Measurements from ENCODE around the gene ITPK1.
A peak's percentile ranks its signal among the peaks of the same experiment; 100 is the strongest.

Gene ITPK1

DNA sequence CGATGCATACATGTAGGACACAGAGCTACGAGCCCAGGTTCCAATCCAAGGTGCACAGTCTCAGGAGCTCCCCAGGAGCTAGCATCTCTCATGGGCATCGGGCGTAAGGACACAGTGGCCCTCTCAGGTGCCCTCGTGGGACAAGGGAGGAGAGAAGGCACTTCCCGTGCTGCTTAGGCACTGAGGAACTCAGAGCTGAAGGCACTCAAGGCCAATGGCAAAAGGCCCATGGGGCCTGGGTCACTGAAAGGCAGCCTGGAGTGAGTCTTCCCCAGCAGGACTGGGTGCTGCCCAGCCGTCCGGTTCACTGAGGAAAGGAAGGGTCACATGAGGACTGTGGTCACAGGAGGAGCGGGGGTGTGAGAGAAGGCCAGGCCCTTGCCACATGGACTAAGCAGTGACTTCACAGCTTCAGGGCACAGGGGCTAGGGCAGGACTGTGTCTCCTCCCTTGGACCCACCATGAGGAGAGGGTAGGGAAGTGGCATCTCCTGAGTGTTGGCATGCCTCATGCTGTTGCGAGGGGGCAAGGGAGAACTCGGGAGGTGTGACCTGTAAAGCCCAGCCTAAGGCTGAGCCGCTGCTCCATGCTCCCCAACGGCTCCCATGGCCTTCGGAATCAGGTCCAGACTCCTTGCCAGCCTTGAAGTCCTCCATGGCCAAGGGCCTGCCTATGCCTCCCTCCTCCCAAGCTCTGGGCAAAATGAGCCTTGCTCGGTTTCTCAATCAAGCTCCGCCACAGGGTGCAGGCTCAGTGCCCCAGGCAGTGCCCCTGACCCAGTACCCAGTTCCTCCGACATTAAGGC lies 141.0 kb downstream of the ITPK1 start:
- TF ChIP-seq, protein P1, sequence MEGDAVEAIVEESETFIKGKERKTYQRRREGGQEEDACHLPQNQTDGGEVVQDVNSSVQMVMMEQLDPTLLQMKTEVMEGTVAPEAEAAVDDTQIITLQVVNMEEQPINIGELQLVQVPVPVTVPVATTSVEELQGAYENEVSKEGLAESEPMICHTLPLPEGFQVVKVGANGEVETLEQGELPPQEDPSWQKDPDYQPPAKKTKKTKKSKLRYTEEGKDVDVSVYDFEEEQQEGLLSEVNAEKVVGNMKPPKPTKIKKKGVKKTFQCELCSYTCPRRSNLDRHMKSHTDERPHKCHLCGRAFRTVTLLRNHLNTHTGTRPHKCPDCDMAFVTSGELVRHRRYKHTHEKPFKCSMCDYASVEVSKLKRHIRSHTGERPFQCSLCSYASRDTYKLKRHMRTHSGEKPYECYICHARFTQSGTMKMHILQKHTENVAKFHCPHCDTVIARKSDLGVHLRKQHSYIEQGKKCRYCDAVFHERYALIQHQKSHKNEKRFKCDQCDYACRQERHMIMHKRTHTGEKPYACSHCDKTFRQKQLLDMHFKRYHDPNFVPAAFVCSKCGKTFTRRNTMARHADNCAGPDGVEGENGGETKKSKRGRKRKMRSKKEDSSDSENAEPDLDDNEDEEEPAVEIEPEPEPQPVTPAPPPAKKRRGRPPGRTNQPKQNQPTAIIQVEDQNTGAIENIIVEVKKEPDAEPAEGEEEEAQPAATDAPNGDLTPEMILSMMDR (conservative IDR thresholded peaks at IDR 0.05): no peak
- H3K27ac ChIP-seq: peak overlapping the region; percentile 77

DNA sequence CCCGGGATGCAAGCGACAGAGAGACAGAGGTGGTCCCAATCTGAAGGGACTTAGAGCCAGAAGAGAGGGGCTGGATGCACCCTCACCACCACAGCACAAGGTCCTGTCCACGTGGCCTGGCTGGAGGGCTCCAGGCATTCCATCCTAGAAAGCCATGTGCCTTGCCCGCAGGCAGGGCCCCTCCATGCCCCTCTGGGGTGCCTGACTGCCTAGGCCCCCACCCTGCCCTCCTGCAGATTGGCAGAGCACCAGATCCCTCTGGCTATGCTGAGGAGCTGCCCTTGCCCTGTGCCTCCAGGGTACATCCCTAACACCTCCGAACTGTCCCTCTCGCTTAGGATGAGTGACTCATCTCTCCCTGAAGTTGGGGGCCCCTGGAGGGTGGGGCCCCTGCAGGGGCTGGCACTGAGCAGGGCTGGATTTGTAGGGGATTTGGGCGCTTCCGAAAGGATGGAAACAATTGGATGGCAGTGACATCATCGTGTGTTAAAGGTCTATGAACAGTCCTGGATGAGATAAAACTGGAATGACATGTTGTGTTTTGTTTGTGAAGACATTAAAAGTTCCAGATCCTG lies 141.8 kb downstream of the ITPK1 start:
- H3K27ac ChIP-seq: peak overlapping the region; percentile 77
- TF ChIP-seq, protein P1 (conservative IDR thresholded peaks at IDR 0.05): no peak

DNA sequence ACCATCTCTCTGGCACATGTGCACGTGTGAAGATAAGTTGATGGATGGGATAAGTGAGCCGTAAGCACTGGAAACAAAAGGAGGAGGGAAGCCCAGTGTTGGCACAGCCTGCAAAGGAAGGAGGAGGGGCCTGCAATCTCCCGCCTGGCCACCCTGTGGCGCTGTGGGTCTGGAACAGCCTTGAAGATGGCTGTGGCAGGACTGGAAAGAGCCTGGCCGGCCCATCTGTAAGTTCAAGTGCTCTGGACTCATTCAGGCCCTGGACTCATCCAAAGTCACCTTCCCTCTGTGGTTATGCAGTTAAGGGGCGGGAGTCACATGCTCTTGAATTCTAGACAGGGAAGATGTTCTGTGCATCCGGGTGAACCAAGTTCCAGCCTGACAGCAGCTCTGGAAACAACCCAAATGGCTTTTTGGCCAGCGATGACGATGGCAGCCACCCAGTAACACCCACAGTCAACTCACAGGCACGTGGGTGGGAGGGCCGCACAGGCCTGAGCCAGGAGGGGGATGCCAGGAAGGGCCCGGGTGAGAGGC lies 142.4 kb downstream of the ITPK1 start:
- TF ChIP-seq, protein P1 (conservative IDR thresholded peaks at IDR 0.05): peak; percentile 76
- H3K27ac ChIP-seq: peak overlapping the region; percentile 77

DNA sequence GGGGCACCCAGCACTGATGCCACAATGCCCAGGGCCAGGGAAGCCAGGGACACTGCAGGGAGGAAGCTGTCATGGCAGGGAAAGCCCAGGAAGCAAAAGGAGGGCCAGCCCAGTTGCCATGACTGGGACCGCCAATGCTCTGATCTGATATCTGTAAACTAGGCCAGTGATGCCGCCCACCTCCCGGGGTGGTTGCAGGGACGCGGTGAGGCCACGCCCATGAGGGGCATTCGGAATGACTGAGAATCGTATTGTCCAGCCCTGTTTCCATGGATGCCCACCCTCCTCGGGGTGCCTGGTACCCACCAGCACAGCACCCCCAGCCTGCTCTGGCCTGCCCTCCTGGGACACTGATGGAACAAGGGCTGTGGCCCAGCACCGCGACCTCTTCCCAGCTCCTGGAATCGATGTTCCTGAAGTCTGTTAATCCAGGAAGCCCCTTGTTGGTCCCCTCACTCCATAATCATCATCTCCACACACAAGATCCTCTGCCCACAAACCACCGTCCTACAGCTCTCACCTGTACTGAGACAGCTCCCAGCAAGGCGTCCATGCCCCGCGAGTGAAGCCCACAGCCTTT lies 144.0 kb downstream of the ITPK1 start:
- no peak overlapping the region for H3K27ac ChIP-seq
- TF ChIP-seq, protein P1 (conservative IDR thresholded peaks at IDR 0.05): no peak

DNA sequence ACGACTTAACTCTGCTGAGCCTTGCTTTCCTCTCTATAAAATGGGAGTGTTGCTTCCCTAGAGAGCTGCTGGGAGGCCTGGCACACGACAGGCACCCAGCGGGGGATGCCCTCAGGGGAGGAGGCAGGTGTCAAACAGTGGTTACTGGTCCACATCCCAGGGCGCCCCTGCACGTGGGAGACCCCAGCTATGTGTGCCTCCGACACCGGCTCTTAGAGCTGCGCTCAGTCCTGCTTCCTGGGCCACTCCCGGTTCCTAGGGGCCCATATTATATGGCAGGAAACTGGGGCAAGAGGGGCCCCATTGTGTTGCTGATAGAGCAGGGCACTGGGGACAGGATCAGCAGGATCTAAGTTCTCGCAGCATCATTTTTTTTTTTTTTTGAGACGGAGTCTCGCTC lies 145.5 kb downstream of the ITPK1 start:
- no peak overlapping the region for H3K27ac ChIP-seq
- TF ChIP-seq, protein P1 (conservative IDR thresholded peaks at IDR 0.05): no peak

DNA sequence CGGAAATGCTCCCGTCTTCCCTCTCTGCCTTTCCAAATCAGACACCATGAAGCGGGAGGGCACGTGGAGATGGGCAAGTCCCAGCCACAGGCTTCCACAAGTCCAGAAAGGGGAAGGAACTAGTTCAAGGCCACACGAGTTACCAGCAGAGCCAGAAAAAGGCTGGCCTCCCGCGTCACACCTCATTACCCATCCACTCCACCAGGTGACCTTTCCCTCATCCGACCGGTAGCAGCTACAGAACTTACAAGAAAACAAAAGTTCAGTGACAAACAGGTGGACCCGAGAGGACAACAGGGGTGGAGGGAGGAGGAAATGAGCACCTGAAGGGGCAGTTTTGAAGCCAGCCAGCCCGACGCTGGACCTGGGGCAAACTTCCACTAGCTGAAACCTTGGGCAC lies 145.9 kb downstream of the ITPK1 start:
- TF ChIP-seq, protein P1 (conservative IDR thresholded peaks at IDR 0.05): no peak
- no peak overlapping the region for H3K27ac ChIP-seq

DNA sequence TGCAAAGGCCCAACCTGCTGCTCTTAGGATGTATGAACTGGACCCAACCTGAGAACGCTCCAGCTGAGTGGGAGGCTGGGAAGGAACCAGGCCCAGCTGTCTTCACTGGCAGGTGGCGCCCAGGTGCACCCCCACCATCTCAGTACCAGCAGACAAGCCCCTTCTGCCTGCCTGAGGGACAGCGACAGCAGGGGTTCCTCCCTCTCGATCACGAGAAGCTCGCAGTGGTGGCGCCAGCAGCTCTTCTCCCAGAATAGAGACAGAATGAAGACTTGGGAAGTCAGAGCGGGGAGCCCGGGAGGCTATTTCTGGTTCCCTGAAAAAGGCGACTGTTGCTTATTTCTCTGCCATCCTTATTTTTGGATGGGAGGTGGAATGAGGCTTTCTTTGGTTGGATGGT lies 146.3 kb downstream of the ITPK1 start:
- TF ChIP-seq, protein P1 (conservative IDR thresholded peaks at IDR 0.05): no peak
- no peak overlapping the region for H3K27ac ChIP-seq
